ENCODE data around the gene LRRC74A. TPM values are rescaled to one million over a fixed set of nuclear protein-coding genes. Genes with fewer than 3 reads are reported as not detected.

The LRRC74A gene
- total RNA-seq, 1 experiment from 2014 or later, result not detected

- peaks cover 3% of the 10 kb centered on the region; the same call in 1 of the 2 replicates for H3K27me3 Mint-ChIP-seq (ENCODE audit: low read depth)
- H3T11ph ChIP-seq (ENCODE audit: low read length), result no peak overlapping the region
- H3K27ac Mint-ChIP-seq, result no peak overlapping the region; a peak in 1 of 7 replicates
- no peaks in the 10 kb centered on the region for H4K20me1 ChIP-seq (ENCODE audit: control insufficient read depth, insufficient read depth, insufficient read length)
- no peak overlapping the region for H3K4me3 Mint-ChIP-seq
- H3K4me1 ChIP-seq (ENCODE audit: insufficient read depth, low read length), result no peaks in the 10 kb centered on the region
- H3K36me3 Mint-ChIP-seq (ENCODE audit: insufficient read depth in 1 of 3, low read depth in 3 of 3), result no peaks in the 10 kb centered on the region
- H2BK15ac ChIP-seq (ENCODE audit: low read depth, low read length), result no peak overlapping the region
- no peak overlapping the region for H2AFZ ChIP-seq (ENCODE audit: low read length)
- H4K5ac ChIP-seq (ENCODE audit: insufficient read length, low read depth, low read length), result no peak overlapping the region
- H2BK5ac ChIP-seq (ENCODE audit: insufficient read length, low read length), result no peak overlapping the region
- H2BK20ac ChIP-seq (ENCODE audit: low read depth, low read length, poor library complexity, severe bottlenecking), result no peak overlapping the region
- no peak overlapping the region for H2AK5ac ChIP-seq (ENCODE audit: insufficient read length, low read length)
- H2BK120ac ChIP-seq (ENCODE audit: low read depth, low read length, poor library complexity, severe bottlenecking), result no peak overlapping the region
- H3K9me3 Mint-ChIP-seq, result peaks cover 0 to 3% of the 10 kb centered on the region in 2 experiments; a peak in 1 of 5 replicates
- H3K27me3 ChIP-seq (ENCODE audit: insufficient read depth, low read length), result no peaks in the 10 kb centered on the region
- H3K18ac ChIP-seq (ENCODE audit: insufficient read length, low read depth, low read length), result no peak overlapping the region
- no peak overlapping the region for H3K9ac ChIP-seq (ENCODE audit: extremely low read depth, insufficient read length, low read length)
- WGBS (ENCODE audit: extremely low coverage, insufficient read length, low lambda C conversion rate), result no CpG with 5 or more reads among the region's 6 CpGs
- DNase-seq, result no peak
- TF ChIP-seq CTCF (conservative IDR thresholded peaks at IDR 0.05), result no peak
- no peak overlapping the region for H3K56ac ChIP-seq (ENCODE audit: insufficient read length, low read depth, low read length)
- no peak overlapping the region for H3K27ac ChIP-seq (ENCODE audit: insufficient read length, low read depth, low read length)
- H3K23me2 ChIP-seq (ENCODE audit: insufficient read length, low read depth, low read length, poor library complexity, severe bottlenecking), result no peaks in the 10 kb centered on the region
- no peak overlapping the region for H3K4me2 ChIP-seq (ENCODE audit: insufficient read depth, insufficient read length, low read length)
- H3K23ac ChIP-seq (ENCODE audit: insufficient read length, low read depth, low read length), result no peak overlapping the region
- H3K4ac ChIP-seq (ENCODE audit: low read depth, low read length), result no peak overlapping the region
- no peak overlapping the region for H4K91ac ChIP-seq (ENCODE audit: insufficient read length, low read depth, low read length)
- H2BK12ac ChIP-seq (ENCODE audit: insufficient read length, low read depth, low read length), result no peak overlapping the region
- H3K9me3 ChIP-seq (ENCODE audit: control insufficient read depth, low read depth, low read length), result no peaks in the 10 kb centered on the region
- H3K14ac ChIP-seq (ENCODE audit: insufficient read depth, low read length), result no peak overlapping the region
- H3K4me1 Mint-ChIP-seq, result peaks cover 10 to 21% of the 10 kb centered on the region in 2 experiments
- H3K79me1 ChIP-seq (ENCODE audit: insufficient read depth, low read depth, low read length, poor library complexity, severe bottlenecking), result no peaks in the 10 kb centered on the region
- no peaks in the 10 kb centered on the region for H3K79me2 ChIP-seq (ENCODE audit: insufficient read depth, low read length)
- no peak overlapping the region for H4K8ac ChIP-seq (replicated peaks; ENCODE audit: insufficient read length, low read depth, low read length)
These were observed 57.2 kb downstream of the LRRC74A start for GRCh38 chr14:76883447-76883846.

Measured in H9 (cell line).